DOHH2 (cell line): ENCODE data around the gene DCAF5.

Experiments
- EZH2phosphoT487 ChIP-seq: fragments of 200-600 bp; sonication (generic); IDR thresholded peaks from 2 replicates; pipeline ENCODE4 v1.6.1; 2017; ENCODE audit warnings: borderline replicate concordance, mild to moderate bottlenecking, antibody characterized with exemption, low read length, moderate library complexity, mixed read lengths
- TF ChIP-seq, protein P1 (sequence below): fragments of 200-600 bp; sonication (generic); IDR thresholded peaks from one replicate; pipeline ENCODE4 v1.5.1; 2014; ENCODE audit warnings: antibody characterized with exemption, mild to moderate bottlenecking, low read depth, low read length; ENCODE audit not compliant: poor library complexity, severe bottlenecking

DNA sequence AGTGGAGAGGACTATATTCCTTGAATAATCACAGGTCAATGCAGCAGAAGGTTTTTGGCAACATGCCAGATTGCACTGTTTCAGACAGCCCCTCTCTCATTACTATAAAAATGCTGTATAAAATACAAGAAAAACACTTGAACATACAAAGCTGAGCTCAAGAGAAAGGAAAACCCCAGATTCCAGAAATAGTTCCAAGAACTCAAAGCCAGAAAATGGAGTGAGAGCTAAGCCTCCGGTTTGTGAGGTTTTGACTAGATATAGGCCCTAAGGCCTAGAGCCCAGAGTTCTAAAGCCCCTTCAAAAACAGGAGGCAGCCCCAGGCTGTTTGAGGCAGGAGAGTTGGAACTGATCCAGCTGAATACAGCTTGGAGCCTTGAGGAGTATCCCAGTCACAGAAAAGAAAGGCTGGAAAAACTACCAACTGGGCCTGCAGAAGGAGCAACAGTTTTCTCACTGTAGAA is 144.5 kb downstream of the DCAF5 start:
- TF ChIP-seq, protein P1, sequence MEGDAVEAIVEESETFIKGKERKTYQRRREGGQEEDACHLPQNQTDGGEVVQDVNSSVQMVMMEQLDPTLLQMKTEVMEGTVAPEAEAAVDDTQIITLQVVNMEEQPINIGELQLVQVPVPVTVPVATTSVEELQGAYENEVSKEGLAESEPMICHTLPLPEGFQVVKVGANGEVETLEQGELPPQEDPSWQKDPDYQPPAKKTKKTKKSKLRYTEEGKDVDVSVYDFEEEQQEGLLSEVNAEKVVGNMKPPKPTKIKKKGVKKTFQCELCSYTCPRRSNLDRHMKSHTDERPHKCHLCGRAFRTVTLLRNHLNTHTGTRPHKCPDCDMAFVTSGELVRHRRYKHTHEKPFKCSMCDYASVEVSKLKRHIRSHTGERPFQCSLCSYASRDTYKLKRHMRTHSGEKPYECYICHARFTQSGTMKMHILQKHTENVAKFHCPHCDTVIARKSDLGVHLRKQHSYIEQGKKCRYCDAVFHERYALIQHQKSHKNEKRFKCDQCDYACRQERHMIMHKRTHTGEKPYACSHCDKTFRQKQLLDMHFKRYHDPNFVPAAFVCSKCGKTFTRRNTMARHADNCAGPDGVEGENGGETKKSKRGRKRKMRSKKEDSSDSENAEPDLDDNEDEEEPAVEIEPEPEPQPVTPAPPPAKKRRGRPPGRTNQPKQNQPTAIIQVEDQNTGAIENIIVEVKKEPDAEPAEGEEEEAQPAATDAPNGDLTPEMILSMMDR, result no peak
- no peak for TF ChIP-seq EZH2phosphoT487
